ENCODE results near the gene SPTLC3. TPM values are rescaled to one million over a fixed set of nuclear protein-coding genes. Genes with fewer than 3 reads are reported as not detected.

SPTLC3 gene
- total and polyA plus RNA-seq, 5 donors from 2014 or later: 0.12 to 0.54 (median 0.13) TPM; not detected in 2

DNA sequence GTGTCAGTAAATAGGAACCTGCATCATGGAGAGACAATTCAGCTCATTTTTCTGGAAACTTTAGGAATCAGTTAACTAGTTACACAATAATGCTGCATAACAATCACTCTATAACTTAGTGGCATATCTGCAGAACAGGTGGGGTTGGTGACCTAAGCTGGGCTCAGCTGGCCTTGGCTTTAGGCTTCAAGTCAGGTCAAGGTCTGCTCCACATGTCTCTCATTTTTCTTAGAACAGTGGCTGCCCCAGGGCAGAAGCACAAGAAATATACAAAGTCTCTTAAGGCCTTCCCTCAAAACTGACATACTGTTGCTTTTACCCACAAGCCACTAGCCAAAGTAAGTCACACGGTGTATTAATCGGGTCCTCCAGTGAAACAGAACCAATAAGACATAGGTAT, 198.2 kb downstream of the SPTLC3 start:
- ATAC-seq (ENCODE audit: low read depth in 2 of 2) (no peak), DNase-seq (no peak)
- Histone ChIP-seq H3K36me3 (ENCODE audit: control insufficient read depth, insufficient read depth, low read length) (no peaks in the 10 kb centered on the region), H3K27me3 (ENCODE audit: control insufficient read depth, insufficient read depth, low read length) (no peaks in the 10 kb centered on the region), H3K27ac (ENCODE audit: insufficient read depth, low read length, poor library complexity, severe bottlenecking) (no peak overlapping the region), H3K4me3 (ENCODE audit: low read depth, low read length) (no peak overlapping the region), H3K4me1 (ENCODE audit: control insufficient read depth, insufficient read depth, low read length, poor library complexity, severe bottlenecking) (no peaks in the 10 kb centered on the region), H3K9me3 (ENCODE audit: control insufficient read depth in 2 of 2, low read length in 2 of 2) (no peaks in the 10 kb centered on the region)
- Mint-ChIP-seq H3K27me3 (no peaks in the 10 kb centered on the region), H3K4me1 (no peaks in the 10 kb centered on the region), H3K4me3 (no peak overlapping the region), H3K9me3 (peaks cover 0 to 2% (median 0%) of the 10 kb centered on the region in 7 donors), H3K36me3 (no peaks in the 10 kb centered on the region), H3K27ac (no peak overlapping the region)

DNA sequence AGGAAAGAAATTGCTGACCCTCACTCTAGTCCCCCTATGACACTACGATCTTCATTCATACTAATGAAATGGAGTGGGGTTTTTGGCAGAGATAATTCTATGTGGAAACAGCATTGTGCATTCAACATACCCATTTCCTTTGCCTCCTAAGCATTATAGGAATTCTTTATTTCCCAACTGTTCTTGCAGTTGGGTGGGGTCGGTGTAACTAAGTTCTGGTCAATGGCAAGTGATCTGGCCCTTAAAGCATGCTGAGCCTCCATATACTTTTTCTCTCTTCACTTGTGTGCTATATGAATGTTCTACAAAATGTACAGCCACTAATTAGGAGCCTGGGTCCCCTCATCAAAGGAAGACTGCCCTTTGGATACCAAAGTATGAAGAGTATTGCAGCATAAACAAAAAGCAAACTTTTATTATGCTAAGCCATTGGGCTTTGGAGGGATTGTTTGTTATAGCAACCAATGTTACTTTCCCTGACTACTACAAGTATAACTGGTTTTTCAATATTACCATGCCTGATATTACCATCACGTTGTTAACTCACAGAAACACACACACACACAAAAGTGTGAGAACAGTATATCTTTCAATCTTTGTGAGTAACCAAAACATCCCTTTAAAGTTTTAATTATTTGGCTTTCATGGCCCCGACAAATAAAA, 203.3 kb downstream of the SPTLC3 start:
- no peaks in the 10 kb centered on the region for H3K4me1 ChIP-seq (ENCODE audit: control insufficient read depth, insufficient read depth, low read length, poor library complexity, severe bottlenecking)
- Mint-ChIP-seq H3K36me3 (no peaks in the 10 kb centered on the region), H3K27ac (no peak overlapping the region), H3K4me1 (peaks cover 0 to 4% (median 0%) of the 10 kb centered on the region in 4 donors), H3K9me3 (peaks cover 0 to 2% (median 0%) of the 10 kb centered on the region in 7 donors), H3K27me3 (peaks cover 15% of the 10 kb centered on the region), H3K4me3 (no peak overlapping the region)
- H3K27ac ChIP-seq (ENCODE audit: insufficient read depth, low read length, poor library complexity, severe bottlenecking): no peak overlapping the region
- H3K36me3 ChIP-seq (ENCODE audit: control insufficient read depth, insufficient read depth, low read length): no peaks in the 10 kb centered on the region
- H3K27me3 ChIP-seq (ENCODE audit: control insufficient read depth, insufficient read depth, low read length): no peaks in the 10 kb centered on the region
- no peaks in the 10 kb centered on the region for H3K9me3 ChIP-seq (ENCODE audit: control insufficient read depth in 2 of 2, low read length in 2 of 2)
- DNase-seq (no peak), ATAC-seq (ENCODE audit: low read depth in 2 of 2) (no peak)
- no peak overlapping the region for H3K4me3 ChIP-seq (ENCODE audit: low read depth, low read length)

DNA sequence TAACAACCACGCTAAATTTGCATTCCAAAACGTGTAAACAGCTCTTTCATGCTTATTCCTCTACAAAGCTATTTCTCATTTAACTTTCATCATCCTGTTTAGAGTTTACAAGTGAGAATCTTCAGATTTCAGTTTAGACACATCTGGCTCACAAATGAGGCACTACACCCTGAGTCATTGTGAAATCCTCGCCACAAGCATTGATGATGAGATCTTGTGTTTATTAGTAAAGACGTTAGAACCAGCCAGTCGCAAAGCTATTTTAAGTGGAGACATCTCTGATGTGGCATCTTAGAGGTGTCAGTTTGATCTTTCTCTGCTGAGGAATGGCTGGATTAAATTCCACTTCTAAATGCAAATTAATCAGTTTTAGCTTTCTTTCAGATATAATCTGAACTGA, 204.0 kb downstream of the SPTLC3 start:
- Histone ChIP-seq H3K4me3 (ENCODE audit: low read depth, low read length) (no peak overlapping the region), H3K9me3 (ENCODE audit: control insufficient read depth in 2 of 2, low read length in 2 of 2) (no peaks in the 10 kb centered on the region), H3K27me3 (ENCODE audit: control insufficient read depth, insufficient read depth, low read length) (no peaks in the 10 kb centered on the region), H3K36me3 (ENCODE audit: control insufficient read depth, insufficient read depth, low read length) (no peaks in the 10 kb centered on the region), H3K27ac (ENCODE audit: insufficient read depth, low read length, poor library complexity, severe bottlenecking) (no peak overlapping the region), H3K4me1 (ENCODE audit: control insufficient read depth, insufficient read depth, low read length, poor library complexity, severe bottlenecking) (no peaks in the 10 kb centered on the region)
- Mint-ChIP-seq H3K27ac (no peak overlapping the region), H3K4me3 (no peak overlapping the region), H3K4me1 (peaks cover 0 to 4% (median 0%) of the 10 kb centered on the region in 4 donors), H3K9me3 (peaks cover 0 to 2% (median 0%) of the 10 kb centered on the region in 7 donors), H3K36me3 (no peaks in the 10 kb centered on the region), H3K27me3 (peaks cover 21% of the 10 kb centered on the region)
- DNase-seq (peak in 1 of 3 donors; percentile 36), ATAC-seq (ENCODE audit: low read depth in 2 of 2) (no peak)

DNA sequence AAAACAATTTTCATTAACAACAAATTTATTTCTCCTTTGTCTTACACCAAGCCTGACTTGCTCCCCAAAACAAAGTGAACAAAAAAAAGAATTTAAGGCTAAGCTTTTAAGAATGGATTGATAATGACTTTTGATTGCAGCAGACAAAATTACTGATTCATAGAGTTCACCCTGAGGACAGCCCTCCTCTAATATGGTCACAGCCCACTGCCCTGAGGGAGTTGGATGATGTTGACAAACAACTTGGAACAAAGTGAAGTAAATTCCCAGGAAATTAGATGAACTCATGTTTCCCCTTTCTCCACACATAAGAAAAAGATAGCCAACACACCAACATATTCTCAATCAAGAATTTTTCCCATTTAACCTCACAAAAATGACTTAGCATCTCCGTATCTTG, 204.6 kb downstream of the SPTLC3 start:
- H3K27me3 ChIP-seq (ENCODE audit: control insufficient read depth, insufficient read depth, low read length): peaks cover 2% of the 10 kb centered on the region
- no peaks in the 10 kb centered on the region for H3K36me3 ChIP-seq (ENCODE audit: control insufficient read depth, insufficient read depth, low read length)
- no peak overlapping the region for H3K27ac ChIP-seq (ENCODE audit: insufficient read depth, low read length, poor library complexity, severe bottlenecking)
- H3K27ac Mint-ChIP-seq: no peak overlapping the region
- peaks cover 27% of the 10 kb centered on the region for H3K27me3 Mint-ChIP-seq
- H3K36me3 Mint-ChIP-seq: no peaks in the 10 kb centered on the region
- H3K9me3 Mint-ChIP-seq: peaks cover 0 to 2% (median 0%) of the 10 kb centered on the region in 7 donors
- H3K4me3 Mint-ChIP-seq: no peak overlapping the region
- H3K4me1 Mint-ChIP-seq: peaks cover 0 to 4% (median 0%) of the 10 kb centered on the region in 4 donors
- ATAC-seq (ENCODE audit: low read depth in 2 of 2): no peak
- H3K9me3 ChIP-seq (ENCODE audit: control insufficient read depth in 2 of 2, low read length in 2 of 2): no peaks in the 10 kb centered on the region
- no peaks in the 10 kb centered on the region for H3K4me1 ChIP-seq (ENCODE audit: control insufficient read depth, insufficient read depth, low read length, poor library complexity, severe bottlenecking)
- H3K4me3 ChIP-seq (ENCODE audit: low read depth, low read length): no peak overlapping the region
- no peak for DNase-seq

DNA sequence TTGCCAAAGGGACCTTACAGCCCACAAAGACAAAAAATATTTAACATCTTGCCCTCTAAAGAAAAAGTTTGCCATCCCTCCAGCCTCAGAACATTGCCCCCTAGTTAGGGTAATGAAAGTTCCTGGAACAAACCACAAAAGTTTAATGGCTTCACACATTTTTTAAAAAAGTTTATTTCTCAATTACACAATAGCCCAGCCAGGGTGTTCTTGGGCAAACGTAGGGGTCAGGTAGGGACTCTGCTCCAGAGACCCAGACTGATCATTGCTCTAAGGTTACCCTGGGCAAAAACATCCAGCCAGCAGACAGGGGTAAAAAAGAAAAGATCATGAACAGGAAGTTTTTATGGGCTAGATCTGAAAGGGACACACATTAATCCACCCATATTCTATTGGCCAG, 207.8 kb downstream of the SPTLC3 start:
- Mint-ChIP-seq H3K9me3 (peaks cover 0 to 2% (median 0%) of the 10 kb centered on the region in 7 donors), H3K27me3 (peaks cover 49% of the 10 kb centered on the region), H3K4me3 (no peak overlapping the region), H3K4me1 (peaks cover 0 to 11% (median 9%) of the 10 kb centered on the region in 4 donors), H3K36me3 (no peaks in the 10 kb centered on the region), H3K27ac (peak overlapping the region in 1 of 3 donors; percentile 52)
- Histone ChIP-seq H3K4me1 (ENCODE audit: control insufficient read depth, insufficient read depth, low read length, poor library complexity, severe bottlenecking) (peaks cover 8% of the 10 kb centered on the region), H3K36me3 (ENCODE audit: control insufficient read depth, insufficient read depth, low read length) (no peaks in the 10 kb centered on the region), H3K9me3 (ENCODE audit: control insufficient read depth in 2 of 2, low read length in 2 of 2) (no peaks in the 10 kb centered on the region), H3K4me3 (ENCODE audit: low read depth, low read length) (no peak overlapping the region), H3K27me3 (ENCODE audit: control insufficient read depth, insufficient read depth, low read length) (peaks cover 14% of the 10 kb centered on the region), H3K27ac (ENCODE audit: insufficient read depth, low read length, poor library complexity, severe bottlenecking) (no peak overlapping the region)
- DNase-seq (no peak), ATAC-seq (ENCODE audit: low read depth in 2 of 2) (no peak)

Other genes with a start within 250 kb of the SPTLC3 start
- 0.67 TPM for gene ISM1, start 212.3 kb downstream of the SPTLC3 start, total RNA-seq
- 1 to 10 TPM in 1 of 4 donors, under 1 TPM in 3; 0.38 to 2.4 (median 0.67) TPM for gene ISM1, start 212.3 kb downstream of the SPTLC3 start, polyA plus RNA-seq

Data from CD4-positive, CD25-positive, alpha-beta regulatory T cell (primary cell).